PC-3 (cell line): ENCODE measurements around the gene TBCEL. TPM values are rescaled to one million over a fixed set of nuclear protein-coding genes. Genes with fewer than 3 reads are reported as not detected.
A peak's percentile ranks its signal among the peaks of the same experiment; 100 is the strongest.

ENCODE experiments used
- ATAC-seq: fragments of 200-7000 bp; cut with Tn5 transposase; 2 replicates; pipeline ENCODE4 v1.9.1; 2020; ENCODE audit warnings: mild to moderate bottlenecking, moderate library complexity
- BruUV-seq: library from RNA; stranded (reverse); fragments of 400-500 nt; replicated peaks from 2 replicates; lab custom pipeline; 2021; lab: Mats Ljungman, UMichigan
- CTCF ChIA-PET: fragments of 300-600 bp; sonication (Branson Sonifier 250); formaldehyde crosslinking; loops from one replicate; lab custom pipeline; 2022; ENCODE audit warnings: antibody characterized with exemption; lab: Charles Lee
- POLR2A ChIA-PET: fragments of 300-600 bp; sonication (Branson Sonifier 250); formaldehyde crosslinking; loops from one replicate; lab custom pipeline; 2022; ENCODE audit warnings: antibody characterized with exemption; ENCODE audit not compliant: unreplicated experiment; lab: Charles Lee
- DNase-seq: peaks from one replicate; pipeline ENCODE4 v3.0.0-alpha.2; 2015
- H2AFZ ChIP-seq: fragments of 300-600 bp; sonication (generic); 2 replicates; pipeline ENCODE4 v1.6.0; 2016; ENCODE audit warnings: antibody characterized with exemption, low read length
- H3F3A ChIP-seq: fragments of 300-600 bp; sonication (generic); one replicate; pipeline ENCODE4 v1.6.0; 2017; ENCODE audit warnings: antibody characterized with exemption, low read length, control low read depth, mild to moderate bottlenecking; ENCODE audit not compliant: unreplicated experiment
- H3K27ac ChIP-seq: fragments of 300-600 bp; sonication (generic); 2 replicates; pipeline ENCODE4 v1.5.1; 2016; ENCODE audit warnings: mild to moderate bottlenecking, low read length
- H3K27me3 ChIP-seq: fragments of 300-600 bp; sonication (generic); 2 replicates; pipeline ENCODE4 v1.6.1; 2016; ENCODE audit warnings: low read length, mixed read lengths
- H3K36me3 ChIP-seq: fragments of 300-600 bp; sonication (generic); 2 replicates; pipeline ENCODE4 v1.6.1; 2016; ENCODE audit warnings: low read depth, mixed run types, low read length, mixed read lengths
- H3K4me1 ChIP-seq: fragments of 300-600 bp; sonication (generic); 2 replicates; pipeline ENCODE4 v1.5.1; 2016; ENCODE audit warnings: low read length; ENCODE audit not compliant: insufficient read depth
- H3K4me2 ChIP-seq: fragments of 300-600 bp; sonication (generic); 2 replicates; pipeline ENCODE4 v1.6.0; 2016; ENCODE audit warnings: low read length
- H3K4me3 ChIP-seq: fragments of 300-600 bp; sonication (generic); 2 replicates; pipeline ENCODE4 v1.5.1; 2016; ENCODE audit warnings: mild to moderate bottlenecking, low read length, mixed read lengths
- H3K79me2 ChIP-seq: fragments of 300-600 bp; sonication (generic); 2 replicates; pipeline ENCODE4 v1.6.1; 2017; ENCODE audit warnings: low read length, mixed read lengths
- H3K9ac ChIP-seq: fragments of 300-600 bp; sonication (generic); 2 replicates; pipeline ENCODE4 v1.6.0; 2016; ENCODE audit warnings: mild to moderate bottlenecking, low read length
- H3K9me2 ChIP-seq: fragments of 300-600 bp; sonication (generic); replicated peaks from 2 replicates; pipeline ENCODE4 v1.6.1; 2016; ENCODE audit warnings: mixed run types, low read length, mixed read lengths
- H3K9me3 ChIP-seq: fragments of 300-600 bp; sonication (generic); 2 replicates; pipeline ENCODE4 v1.6.1; 2016; ENCODE audit warnings: low read length, mixed read lengths
- H4K20me1 ChIP-seq: fragments of 300-600 bp; sonication (generic); 2 replicates; pipeline ENCODE4 v1.6.1; 2016; ENCODE audit warnings: low read length, mixed read lengths
- CTCF ChIP-seq: fragments of 300-600 bp; sonication (generic); conservative IDR thresholded peaks from 2 replicates; pipeline ENCODE4 v1.5.1; 2017; ENCODE audit warnings: antibody characterized with exemption, low read depth, mild to moderate bottlenecking, low read length
- EZH2 ChIP-seq: fragments of 300-600 bp; sonication (generic); IDR thresholded peaks from one replicate; pipeline ENCODE4 v1.6.1; 2017; ENCODE audit warnings: antibody characterized with exemption, mild to moderate bottlenecking, low read length; ENCODE audit not compliant: unreplicated experiment
- EZH2phosphoT487 ChIP-seq: fragments of 300-600 bp; sonication (generic); IDR thresholded peaks from 2 replicates; pipeline ENCODE4 v1.6.1; 2018; ENCODE audit warnings: mild to moderate bottlenecking, antibody characterized with exemption, low read length, borderline replicate concordance
- intact Hi-C: fragments of 100-400 bp; cut with micrococcal nuclease; formaldehyde crosslinking; loops from 2 replicates; pipeline ENCODE4 v1.9.0; 2023
- total RNA-seq: library from RNA; depleted of rRNA; stranded (reverse); fragments of >200 nt; gene quantifications from 2 replicates; pipeline ENCODE4 v1.2.3, GENCODE V29; 2014

Gene TBCEL
- total RNA-seq, 1 experiment from 2014 or later: 6.6 TPM

- no TSS peak for BruUV-seq
- Histone ChIP-seq H3K4me1 (peaks cover 12% of the 10 kb centered on the region), H3K4me2 (no peak overlapping the region), H3K9ac (no peak overlapping the region), H3K27me3 (peaks cover 22% of the 10 kb centered on the region; the same call in 1 of the 2 replicates), H4K20me1 (no peaks in the 10 kb centered on the region), H3F3A (no peaks in the 10 kb centered on the region), H2AFZ (no peak overlapping the region), H3K9me2 (no peaks in the 10 kb centered on the region), H3K27ac (no peak overlapping the region), H3K36me3 (no peaks in the 10 kb centered on the region), H3K4me3 (no peak overlapping the region), H3K79me2 (no peaks in the 10 kb centered on the region), H3K9me3 (peaks cover 8% of the 10 kb centered on the region; the same call in 1 of the 2 replicates)
- ATAC-seq: no peak
- ChIA-PET CTCF (no interaction called here), POLR2A (no interaction called here)
- TF ChIP-seq CTCF (no peak), EZH2phosphoT487 (no peak), EZH2 (no peak)
- no peak for DNase-seq
- intact Hi-C loops: no loop called here
Measured at GRCh38 chr11:121127809-121128208, 103.9 kb downstream of the TBCEL start.

GRCh38 chr11:121129362-121130340, 105.7 kb downstream of the TBCEL start:
- CTCF ChIA-PET: no interaction called here
- DNase-seq: peak; percentile 21

More at GRCh38 chr11:121129362-121130340, 105.7 kb downstream of the TBCEL start:
- Histone ChIP-seq H3K4me1 (peaks cover 12% of the 10 kb centered on the region), H3K4me3 (no peak overlapping the region), H4K20me1 (no peaks in the 10 kb centered on the region), H3K4me2 (no peak overlapping the region), H3K36me3 (no peaks in the 10 kb centered on the region), H3K27me3 (peaks cover 22% of the 10 kb centered on the region; the same call in 1 of the 2 replicates), H3K9me3 (no peaks in the 10 kb centered on the region), H3K27ac (no peak overlapping the region), H2AFZ (no peak overlapping the region), H3F3A (no peaks in the 10 kb centered on the region), H3K9ac (no peak overlapping the region), H3K9me2 (no peaks in the 10 kb centered on the region; the same call in 1 of the 2 replicates), H3K79me2 (no peaks in the 10 kb centered on the region)
- intact Hi-C loops: no loop called here
- no peak for ATAC-seq
- BruUV-seq: no TSS peak
- TF ChIP-seq EZH2phosphoT487 (no peak), EZH2 (no peak), CTCF (no peak)
- POLR2A ChIA-PET: no interaction called here
